BLaER1 treated with 17β-estradiol and CSF1 and Interleukin-3, amounts not matched to agents 10 nM and 100 nM (cell line): ENCODE data around the gene SGSM1.

Experiments used
- H3K27ac ChIP-seq, 11 experiments: shearing (Covaris generic); formaldehyde crosslinking; 2 replicates each; pipeline ENCODE4 v1.8.1; 2022
- H3K27me3 ChIP-seq, 11 experiments: shearing (Covaris generic); formaldehyde crosslinking; 2 replicates each; pipeline ENCODE4 v1.8.1; 2022
- H3K36me3 ChIP-seq, 11 experiments: shearing (Covaris generic); formaldehyde crosslinking; 2 replicates each; pipeline ENCODE4 v1.8.1; 2022
- H3K4me1 ChIP-seq, 10 experiments: shearing (Covaris generic); formaldehyde crosslinking; 2 replicates each; pipeline ENCODE4 v1.8.1; 2022
- H3K4me2 ChIP-seq, 11 experiments: shearing (Covaris generic); formaldehyde crosslinking; 2 replicates each; pipeline ENCODE4 v1.8.1; 2022
- H3K4me3 ChIP-seq, 10 experiments: shearing (Covaris generic); formaldehyde crosslinking; 2 replicates each; pipeline ENCODE4 v1.8.1; 2022
- H3K9ac ChIP-seq, 11 experiments: shearing (Covaris generic); formaldehyde crosslinking; 2 replicates each; pipeline ENCODE4 v1.8.1; 2022
- H3K9me3 ChIP-seq, 11 experiments: shearing (Covaris generic); formaldehyde crosslinking; replicated peaks in 1 of 11; 2 replicates each; pipeline ENCODE4 v1.8.1; 2022
- H4K20me1 ChIP-seq, 11 experiments: shearing (Covaris generic); formaldehyde crosslinking; 2 replicates each; pipeline ENCODE4 v1.8.1; 2022
- Cebpa-rat ChIP-seq, 11 experiments: shearing (Covaris generic); IDR thresholded peaks; 2 replicates each; pipeline ENCODE4 v1.8.1; 2022

The SGSM1 gene

GRCh38 chr22:24768537-24769374 lies 37.3 kb upstream of the SGSM1 start:
- no peak for TF ChIP-seq Cebpa-rat (IDR thresholded peaks at IDR 0.05)
- H3K9me3 ChIP-seq = no peaks in the 10 kb centered on the region
- 0 out of 22 replicates have a peak overlapping the region, but pooled peaks of 1 of the 11 experiments have one; percentile 2 for H3K4me2 ChIP-seq
- no peak overlapping the region for H3K9ac ChIP-seq
- H3K36me3 ChIP-seq = no peaks in the 10 kb centered on the region
- H3K4me1 ChIP-seq = peaks cover 0 to 11% (median 6%) of the 10 kb centered on the region in 10 experiments; a peak in 9 of 20 replicates
- no peak overlapping the region for H3K27ac ChIP-seq
- H3K4me3 ChIP-seq = no peak overlapping the region
- H3K27me3 ChIP-seq = no peaks in the 10 kb centered on the region
- H4K20me1 ChIP-seq = no peaks in the 10 kb centered on the region

DNA sequence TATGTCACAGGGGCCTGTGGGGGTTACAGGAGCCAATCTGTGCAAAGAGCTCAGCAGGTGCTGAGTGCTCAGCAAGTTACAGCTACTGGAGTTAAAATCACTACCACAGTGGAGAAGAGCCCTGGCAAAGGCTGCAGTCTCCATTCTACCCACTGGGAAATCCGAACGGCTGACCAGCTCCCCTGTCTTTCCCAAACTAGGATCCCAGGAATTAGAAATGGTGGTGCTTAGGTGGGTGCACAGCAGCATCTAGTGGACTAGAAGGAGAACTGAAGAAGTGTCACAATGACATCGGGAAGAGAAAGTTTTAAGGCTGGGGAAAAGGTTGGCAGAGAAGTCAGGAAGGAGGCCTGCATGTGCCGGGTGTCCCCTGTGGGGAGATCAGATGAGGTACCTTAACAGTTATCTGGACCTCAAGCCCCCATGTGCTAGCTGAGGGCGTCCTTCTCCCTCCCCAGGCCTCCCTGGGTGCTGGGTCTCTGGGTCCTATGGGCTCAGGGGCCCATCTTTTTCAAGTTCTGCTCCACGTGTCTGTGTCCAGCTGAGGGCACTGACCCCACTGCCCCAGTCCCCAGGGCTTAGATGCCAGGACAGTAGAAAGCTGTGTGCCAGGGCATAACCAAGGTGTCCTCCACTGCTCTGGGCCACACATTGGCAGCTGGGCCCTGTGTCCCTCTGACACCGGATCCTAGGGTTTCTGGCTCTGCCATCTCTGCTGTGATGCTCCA lies 33.4 kb upstream of the SGSM1 start:
- Histone ChIP-seq H4K20me1 (no peaks in the 10 kb centered on the region), H3K4me1 (peaks cover 0 to 30% (median 17%) of the 10 kb centered on the region in 10 experiments; a peak in 11 of 20 replicates), H3K27me3 (no peaks in the 10 kb centered on the region), H3K27ac (no peak overlapping the region), H3K4me3 (no peak overlapping the region), H3K9me3 (no peaks in the 10 kb centered on the region), H3K36me3 (no peaks in the 10 kb centered on the region), H3K4me2 (no peak overlapping the region), H3K9ac (no peak overlapping the region)
- no peak for TF ChIP-seq Cebpa-rat (IDR thresholded peaks at IDR 0.05)

- peaks cover 0 to 6% (median 0%) of the 10 kb centered on the region in 11 experiments; a peak in 4 of 22 replicates for H3K9me3 ChIP-seq
- H3K4me2 ChIP-seq = peak overlapping the region in 6 of 11 experiments; percentile 12 to 55 (median 24); a peak in 8 of 22 replicates
- no peak overlapping the region for H3K4me3 ChIP-seq
- no peaks in the 10 kb centered on the region for H3K27me3 ChIP-seq
- no peak overlapping the region for H3K27ac ChIP-seq
- H3K9ac ChIP-seq = no peak overlapping the region
- H4K20me1 ChIP-seq = no peaks in the 10 kb centered on the region
- no peak for TF ChIP-seq Cebpa-rat (IDR thresholded peaks at IDR 0.05)
- H3K36me3 ChIP-seq = no peaks in the 10 kb centered on the region
- peaks cover 0 to 20% (median 11%) of the 10 kb centered on the region in 10 experiments; a peak in 10 of 20 replicates for H3K4me1 ChIP-seq
These were observed 30.1 kb upstream of the SGSM1 start for GRCh38 chr22:24775769-24776492.

- Histone ChIP-seq H3K27ac (no peak overlapping the region), H3K4me2 (peak overlapping the region in 6 of 11 experiments; percentile 12 to 55 (median 24); a peak in 9 of 22 replicates), H3K4me3 (no peak overlapping the region), H3K36me3 (no peaks in the 10 kb centered on the region), H3K9me3 (peaks cover 0 to 12% (median 2%) of the 10 kb centered on the region in 11 experiments; a peak in 12 of 22 replicates), H3K27me3 (no peaks in the 10 kb centered on the region), H3K4me1 (peaks cover 0 to 20% (median 11%) of the 10 kb centered on the region in 10 experiments; a peak in 10 of 20 replicates), H3K9ac (no peak overlapping the region), H4K20me1 (no peaks in the 10 kb centered on the region)
- TF ChIP-seq Cebpa-rat (IDR thresholded peaks at IDR 0.05) = no peak
These were observed 29.5 kb upstream of the SGSM1 start for GRCh38 chr22:24776525-24776924.

- H3K9ac ChIP-seq = no peak overlapping the region
- no peak for TF ChIP-seq Cebpa-rat (IDR thresholded peaks at IDR 0.05)
- no peaks in the 10 kb centered on the region for H3K4me1 ChIP-seq
- no peaks in the 10 kb centered on the region for H3K36me3 ChIP-seq
- H3K27me3 ChIP-seq = no peaks in the 10 kb centered on the region
- no peaks in the 10 kb centered on the region for H4K20me1 ChIP-seq
- H3K4me3 ChIP-seq = no peak overlapping the region
- no peaks in the 10 kb centered on the region for H3K9me3 ChIP-seq
- H3K27ac ChIP-seq = no peak overlapping the region
- no peak overlapping the region for H3K4me2 ChIP-seq
These were observed 16.5 kb upstream of the SGSM1 start for GRCh38 chr22:24789516-24789915.

DNA sequence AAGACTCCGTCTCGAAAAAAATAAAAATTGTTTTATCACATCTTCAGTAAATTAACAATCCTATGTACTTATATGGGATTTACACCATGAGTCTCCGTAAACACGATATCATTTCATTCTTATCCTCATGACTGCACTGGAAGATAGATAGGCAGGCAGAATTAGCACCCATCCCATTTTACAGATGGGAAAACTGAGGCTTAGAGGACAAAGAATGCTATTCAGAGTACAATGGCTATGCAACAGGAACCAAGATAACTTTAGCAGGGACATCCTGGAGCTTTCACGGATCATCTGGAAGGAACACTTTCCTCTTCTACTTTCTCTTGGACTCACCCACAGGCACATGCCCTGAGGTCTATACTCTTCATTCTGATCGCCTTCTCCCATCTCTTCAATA lies 14.6 kb upstream of the SGSM1 start:
- TF ChIP-seq Cebpa-rat (IDR thresholded peaks at IDR 0.05) = no peak
- Histone ChIP-seq H3K27me3 (no peaks in the 10 kb centered on the region), H3K9me3 (no peaks in the 10 kb centered on the region), H3K36me3 (no peaks in the 10 kb centered on the region), H3K4me2 (no peak overlapping the region), H3K9ac (no peak overlapping the region), H3K27ac (no peak overlapping the region), H3K4me3 (no peak overlapping the region), H3K4me1 (no peaks in the 10 kb centered on the region), H4K20me1 (no peaks in the 10 kb centered on the region)

GRCh38 chr22:24796056-24796455 lies 10.0 kb upstream of the SGSM1 start:
- Histone ChIP-seq H3K4me1 (peaks cover 0 to 7% (median 0%) of the 10 kb centered on the region in 10 experiments; a peak in 4 of 20 replicates), H3K9me3 (no peaks in the 10 kb centered on the region), H3K9ac (no peak overlapping the region), H3K4me2 (no peak overlapping the region), H3K27ac (no peak overlapping the region), H3K27me3 (no peaks in the 10 kb centered on the region), H3K36me3 (no peaks in the 10 kb centered on the region), H4K20me1 (no peaks in the 10 kb centered on the region), H3K4me3 (no peak overlapping the region)
- TF ChIP-seq Cebpa-rat (IDR thresholded peaks at IDR 0.05) = 0 out of 22 replicates have a peak, but pooled peaks of 2 of the 11 experiments have one; percentile 16 to 20

GRCh38 chr22:24796860-24797259 lies 9.2 kb upstream of the SGSM1 start:
- H3K4me2 ChIP-seq = peak overlapping the region in 1 of 11 experiments; percentile 36; a peak in 1 of 22 replicates
- H3K36me3 ChIP-seq = no peaks in the 10 kb centered on the region
- no peak overlapping the region for H3K27ac ChIP-seq
- H3K4me3 ChIP-seq = no peak overlapping the region
- H4K20me1 ChIP-seq = no peaks in the 10 kb centered on the region
- H3K9me3 ChIP-seq = no peaks in the 10 kb centered on the region
- H3K4me1 ChIP-seq = peaks cover 0 to 15% (median 0%) of the 10 kb centered on the region in 10 experiments; a peak in 6 of 20 replicates
- H3K9ac ChIP-seq = no peak overlapping the region
- H3K27me3 ChIP-seq = no peaks in the 10 kb centered on the region
- no peak for TF ChIP-seq Cebpa-rat (IDR thresholded peaks at IDR 0.05)
